Kidney tubule cell (primary cell): ENCODE results near the gene ZC3H18.

Experiments used
- DNase-seq: peaks from one replicate; pipeline ENCODE4 v3.0.0-alpha.2; 2018; ENCODE audit warnings: low spot score

ZC3H18 gene

GRCh38 chr16:88623858-88624257, 53.7 kb downstream of the ZC3H18 start:
- no peak for DNase-seq

GRCh38 chr16:88624481-88624880, 54.3 kb downstream of the ZC3H18 start:
- no peak for DNase-seq

DNA sequence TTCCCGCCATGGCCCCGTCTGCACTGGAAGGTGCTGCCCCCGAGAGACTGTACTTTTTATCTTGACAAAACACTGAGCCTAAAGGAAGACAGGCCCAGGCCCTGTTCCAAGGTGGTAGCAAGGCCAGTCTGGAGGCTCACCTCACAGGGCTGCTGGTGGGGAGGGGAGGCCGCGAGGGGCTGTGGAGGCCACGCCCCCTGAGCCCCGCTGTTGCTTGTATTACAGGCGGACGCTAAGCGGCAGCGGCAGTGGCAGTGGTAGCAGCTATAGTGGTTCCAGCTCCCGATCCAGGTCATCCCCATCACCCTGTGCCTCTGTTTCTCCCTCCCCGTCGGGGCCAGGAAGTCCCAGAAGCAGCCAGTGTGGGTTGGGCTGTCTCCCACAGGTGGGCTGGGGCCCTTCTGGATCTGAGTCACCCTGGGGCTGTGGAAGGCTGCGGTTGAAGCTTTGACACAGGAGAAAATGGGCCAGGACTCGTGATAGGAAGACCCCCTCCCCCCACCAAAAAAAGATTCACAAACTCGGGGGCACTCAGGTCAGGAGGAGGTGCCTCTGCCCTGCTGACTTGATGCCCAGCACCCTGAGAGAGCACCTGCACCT, 54.9 kb downstream of the ZC3H18 start:
- no peak for DNase-seq

DNA sequence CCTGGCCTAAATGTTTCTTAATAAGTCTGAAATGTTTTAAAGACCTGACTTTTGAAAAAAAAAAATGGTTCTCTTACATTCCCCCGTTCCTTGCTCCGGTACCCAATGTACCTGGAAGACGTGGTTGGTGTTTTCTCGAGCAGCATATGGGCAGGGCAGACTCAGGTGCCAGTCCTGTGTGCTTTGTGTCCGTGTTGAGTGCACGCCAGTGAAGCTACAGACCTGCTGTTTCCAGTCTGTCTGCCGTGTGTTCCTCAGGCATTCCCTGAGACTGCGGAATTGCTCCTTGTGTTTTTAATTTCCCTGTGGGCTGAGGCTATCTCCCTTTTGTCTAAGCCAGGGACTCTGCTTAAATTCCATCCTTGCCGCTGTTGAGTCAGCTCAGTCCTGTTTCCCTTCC, 56.4 kb downstream of the ZC3H18 start:
- DNase-seq = no peak

- no peak for DNase-seq
Measured at GRCh38 chr16:88627531-88628411, 57.6 kb downstream of the ZC3H18 start.

GRCh38 chr16:88628512-88628974, 58.3 kb downstream of the ZC3H18 start:
- peak; percentile 6 for DNase-seq

DNA sequence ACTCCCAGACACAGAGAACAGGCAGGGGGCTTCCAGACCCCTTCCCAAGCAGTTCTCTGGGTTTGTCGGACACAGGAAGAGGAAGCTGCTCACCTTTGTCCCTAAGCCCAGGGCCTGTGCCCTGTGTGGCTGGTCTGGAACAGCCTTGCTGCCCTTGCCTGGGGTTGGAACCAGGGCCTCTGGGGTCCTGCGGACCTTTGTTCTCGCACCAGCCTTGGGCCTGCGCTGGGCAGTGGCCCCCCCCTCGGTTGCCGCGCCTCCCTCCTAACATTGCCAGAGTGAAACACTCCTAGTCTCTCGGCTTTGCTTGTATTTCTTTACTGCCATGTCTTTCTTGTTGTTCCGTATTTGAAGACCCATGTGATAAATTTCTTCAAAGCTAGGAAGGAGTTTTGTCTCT, 59.6 kb downstream of the ZC3H18 start:
- no peak for DNase-seq

DNA sequence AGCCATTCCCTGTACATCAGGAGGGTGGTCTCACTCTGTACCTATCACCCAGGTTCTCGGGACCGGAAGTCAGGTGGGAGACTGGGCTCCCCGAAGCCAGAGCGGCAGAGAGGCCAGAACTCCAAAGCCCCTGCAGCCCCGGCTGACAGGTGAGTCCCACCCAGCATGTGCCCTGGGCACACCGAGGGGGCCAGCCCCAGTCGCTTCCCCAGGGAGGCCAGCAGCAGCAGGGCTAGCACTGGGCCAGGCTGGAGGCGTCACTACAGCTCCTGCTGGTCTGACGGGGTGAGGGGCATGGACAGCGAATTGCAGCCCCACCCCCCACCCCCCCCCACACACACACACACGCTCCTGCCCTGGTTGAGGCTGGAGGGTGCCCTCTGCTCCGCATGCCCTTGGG, 60.2 kb downstream of the ZC3H18 start:
- DNase-seq = no peak

- DNase-seq = no peak
Measured at GRCh38 chr16:88630941-88631340, 60.7 kb downstream of the ZC3H18 start.

- no peak for DNase-seq
Measured at GRCh38 chr16:88631384-88631783, 61.2 kb downstream of the ZC3H18 start.

GRCh38 chr16:88631920-88632586, 61.9 kb downstream of the ZC3H18 start:
- DNase-seq = no peak

DNA sequence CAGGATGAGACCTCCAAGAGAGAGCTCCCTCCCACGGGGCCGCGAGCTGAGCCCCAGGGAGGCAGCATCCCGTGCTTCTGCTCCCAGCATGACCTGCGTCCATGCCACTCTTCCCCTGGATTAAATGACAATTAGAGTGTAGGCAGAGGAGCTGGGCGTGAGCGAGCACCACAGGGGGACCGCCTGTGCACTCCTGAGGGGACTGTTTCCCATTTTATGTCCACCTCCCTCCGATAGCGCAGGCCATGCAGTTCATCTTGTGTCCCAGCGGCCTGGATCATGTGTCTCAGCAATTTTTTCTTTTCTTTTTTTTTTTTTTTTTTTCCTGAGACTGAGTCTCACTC, 62.4 kb downstream of the ZC3H18 start:
- no peak for DNase-seq

DNA sequence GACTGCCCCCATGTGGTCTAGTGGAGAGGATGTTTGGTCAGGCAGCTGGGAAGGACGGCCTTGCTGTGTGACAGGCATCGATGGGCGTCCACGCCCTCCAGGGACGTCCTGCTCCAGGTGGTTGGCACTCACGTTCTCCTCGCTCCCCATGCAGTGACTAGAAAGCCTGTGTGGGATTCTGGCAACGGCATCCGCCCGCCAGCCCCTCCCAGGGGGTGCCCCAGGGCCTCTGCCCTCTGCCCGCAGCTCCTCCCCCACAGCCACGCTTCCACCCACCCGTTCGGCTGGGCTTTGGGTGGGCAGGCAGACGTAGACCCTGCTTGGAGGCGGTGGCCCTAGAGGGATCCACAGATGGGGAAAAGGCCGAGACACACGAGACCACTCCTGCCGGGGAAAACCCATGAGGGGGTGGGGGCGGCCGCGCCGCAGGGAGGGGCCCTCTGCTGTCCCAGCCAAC, 63.5 kb downstream of the ZC3H18 start:
- DNase-seq = peak; percentile 71

- DNase-seq = peak; percentile 33
Measured at GRCh38 chr16:88634141-88634993, 64.2 kb downstream of the ZC3H18 start.

GRCh38 chr16:88634994-88635670, 64.9 kb downstream of the ZC3H18 start:
- no peak for DNase-seq

DNA sequence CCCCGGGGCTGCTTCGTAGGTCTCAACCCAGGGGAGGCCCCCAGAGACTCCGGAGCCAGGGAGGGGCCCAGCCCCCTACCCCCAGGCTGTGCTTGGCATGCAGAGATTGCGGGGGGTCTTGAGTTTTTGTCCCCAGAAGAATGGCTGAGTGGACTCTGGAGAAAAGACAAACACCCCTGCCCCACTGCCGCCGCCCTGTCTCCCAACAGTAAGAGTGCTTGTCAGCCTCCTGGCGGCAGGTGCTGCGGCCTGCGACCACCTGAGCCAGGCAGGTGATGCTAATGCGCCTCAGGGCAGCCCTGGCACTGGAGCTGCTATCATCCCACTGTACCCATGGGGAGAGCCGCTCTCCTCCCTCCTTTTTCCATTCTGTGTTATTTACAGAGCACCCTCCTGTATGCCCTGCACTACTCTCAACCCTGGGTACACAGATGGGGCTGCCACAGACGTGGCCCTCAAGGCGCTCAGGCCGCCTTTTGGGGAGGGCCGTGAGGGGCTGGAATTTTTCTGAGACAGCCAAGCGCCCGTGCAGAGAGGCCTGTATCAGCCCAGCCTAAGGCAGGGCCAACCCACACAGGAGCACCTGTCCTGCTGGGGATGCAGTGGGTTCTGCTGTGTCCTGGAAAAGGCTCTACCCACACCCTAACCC, 65.6 kb downstream of the ZC3H18 start:
- no peak for DNase-seq

DNA sequence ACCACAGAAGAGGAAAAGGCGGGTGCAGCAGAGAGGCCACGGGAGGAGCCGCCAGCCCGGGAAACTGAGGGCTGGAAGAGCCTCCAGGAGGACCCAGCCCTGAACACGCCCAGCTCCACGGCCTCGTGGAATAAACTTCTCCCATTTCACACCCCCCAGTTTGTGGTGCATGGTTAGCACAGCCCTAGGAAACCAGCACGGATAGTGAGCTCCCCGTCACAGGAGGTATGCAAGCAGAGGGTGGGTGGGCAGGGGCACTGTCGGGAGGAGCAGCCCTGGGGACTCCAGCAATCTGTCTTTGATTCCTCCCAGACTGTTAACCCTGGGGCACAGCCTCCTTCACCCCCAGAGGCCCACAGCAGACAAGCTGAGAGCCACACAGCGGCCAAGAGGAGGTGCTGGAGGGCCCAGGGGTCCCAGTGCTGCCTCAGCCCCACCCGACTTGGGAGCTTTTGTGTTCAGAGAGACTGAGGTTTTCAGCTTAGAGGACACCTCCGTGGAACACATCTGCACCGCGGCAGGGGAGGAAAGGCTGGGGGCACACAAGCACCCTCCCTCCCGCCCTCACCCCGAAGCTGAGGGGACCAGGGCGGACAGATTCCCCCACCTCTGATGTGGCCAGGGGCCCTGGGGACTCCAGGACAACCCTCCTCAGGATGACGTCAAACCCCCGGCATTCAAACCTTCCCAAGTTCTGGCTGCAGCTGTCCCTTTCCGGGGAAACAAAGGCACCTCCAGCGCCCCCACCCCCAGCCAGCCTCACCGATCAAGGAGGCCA, 66.5 kb downstream of the ZC3H18 start:
- DNase-seq = no peak

DNA sequence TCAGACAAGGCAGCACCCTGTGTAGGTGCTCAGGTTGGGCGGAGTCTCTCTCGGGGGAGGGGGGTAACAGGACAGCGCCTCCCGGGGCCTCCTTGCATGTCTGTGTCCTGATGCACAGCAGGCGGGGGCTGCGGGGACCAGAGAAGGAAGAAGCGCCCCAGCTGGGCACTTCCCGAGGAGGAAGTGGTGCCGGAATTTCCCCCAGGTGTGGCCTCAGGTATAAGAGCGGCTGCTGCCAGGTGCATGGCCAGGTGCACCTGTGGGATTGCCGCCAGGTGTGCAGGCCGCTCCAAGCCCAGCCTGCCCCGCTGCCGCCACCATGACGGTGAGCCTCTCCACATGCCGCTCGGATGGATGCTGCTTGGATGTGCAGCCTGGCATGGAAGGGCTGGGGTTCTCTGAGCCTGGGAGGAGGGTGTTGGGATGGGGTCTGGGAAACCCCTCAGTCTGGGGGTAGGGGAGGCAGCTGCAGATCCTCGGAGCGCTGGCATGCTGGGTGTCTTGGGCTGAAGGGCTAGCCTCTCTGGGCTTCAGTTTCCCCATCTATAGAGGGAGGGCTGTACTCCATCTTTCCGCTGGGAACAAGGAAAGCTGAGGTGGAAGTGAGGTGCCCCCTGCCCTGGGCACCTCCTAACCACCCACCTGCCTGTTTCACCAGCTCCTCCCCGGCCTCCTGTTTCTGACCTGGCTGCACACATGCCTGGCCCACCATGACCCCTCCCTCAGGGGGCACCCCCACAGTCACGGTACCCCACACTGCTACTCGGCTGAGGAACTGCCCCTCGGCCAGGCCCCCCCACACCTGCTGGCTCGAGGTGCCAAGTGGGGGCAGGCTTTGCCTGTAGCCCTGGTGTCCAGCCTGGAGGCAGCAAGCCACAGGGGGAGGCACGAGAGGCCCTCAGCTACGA, 68.4 kb downstream of the ZC3H18 start, which contains the start of gene IL17C:
TSS of gene IL17C (plus strand) at position 250 of the 908 bp plus-strand sequence. CDS start at position 320, 70 bp downstream.
- DNase-seq = peak; percentile 45
